CD4-positive, CD25-positive, alpha-beta regulatory T cell (primary cell): ENCODE data around the gene CHEK2. TPM values are rescaled to one million over a fixed set of nuclear protein-coding genes. Genes with fewer than 3 reads are reported as not detected.

ENCODE experiments used
- polyA plus RNA-seq, 4 donors: library from polyadenylated mRNA; unstranded; fragments of 300-500 nt; fragmentation: Illumina TruSeq; gene quantifications; one replicate each; pipeline ENCODE4 v1.2.3, GENCODE V29; 2021
- total RNA-seq: library from RNA; stranded (reverse); gene quantifications from one replicate; pipeline ENCODE4 v1.2.3, GENCODE V29; 2022

Gene CHEK2
- total and polyA plus RNA-seq, 5 donors from 2014 or later, result 6.9 to 11.8 (median 8.9) TPM

Other genes with a start within 250 kb of the CHEK2 start
- gene TTC28, start 62.0 kb downstream of the CHEK2 start, total RNA-seq, result 2.7 TPM
- gene TTC28, start 62.0 kb downstream of the CHEK2 start, polyA plus RNA-seq, result under 1 TPM in 3 of 4 donors, not detected in 1; 0.02 to 0.42 (median 0.14) TPM
- 4.9 TPM for gene HSCB, start 219 bp upstream of the CHEK2 start, total RNA-seq
- gene HSCB, start 219 bp upstream of the CHEK2 start, polyA plus RNA-seq, result 10 to 100 TPM in 2 of 4 donors, 1 to 10 TPM in 2; 8.7 to 12.0 (median 10.7) TPM
- gene CCDC117, start 30.9 kb upstream of the CHEK2 start, total RNA-seq, result 25.2 TPM
- 10 to 100 TPM; 14.7 to 20.3 (median 15.9) TPM for gene CCDC117, start 30.9 kb upstream of the CHEK2 start, polyA plus RNA-seq
- gene XBP1, start 58.7 kb upstream of the CHEK2 start, total RNA-seq, result 139 TPM
- 100 to 1,000 TPM; 127 to 218 (median 158) TPM for gene XBP1, start 58.7 kb upstream of the CHEK2 start, polyA plus RNA-seq
- gene ZNRF3, start 141.8 kb upstream of the CHEK2 start, total RNA-seq, result 0.35 TPM
- under 1 TPM; 0.06 to 0.30 (median 0.19) TPM for gene ZNRF3, start 141.8 kb upstream of the CHEK2 start, polyA plus RNA-seq